ENCODE measurements around the gene KLHDC8B.

- TF ChIP-seq POLR2AphosphoS5 (IDR thresholded peaks at IDR 0.05; ENCODE audit: low read depth, low read length) (no peak), POLR2A (IDR thresholded peaks at IDR 0.05; ENCODE audit: low read depth, low read length) (no peak), TAF1 (IDR thresholded peaks at IDR 0.05; ENCODE audit: borderline replicate concordance, low read depth, low read length) (no peak)
These were observed 27.3 kb downstream of the KLHDC8B start for GRCh38 chr3:49198611-49199230.
